K562 (cell line): Measurements from ENCODE around the gene TBCC. TPM values are rescaled to one million over a fixed set of nuclear protein-coding genes. Genes with fewer than 3 reads are reported as not detected.

Experiments
- AFF4 ChIP-seq: sonication (generic); formaldehyde crosslinking; IDR thresholded peaks from 2 replicates; pipeline ENCODE4 v1.8.0; 2023; ENCODE audit warnings: mild to moderate bottlenecking, missing genetic modification reagents
- CBX3 ChIP-seq, 2 experiments: IDR thresholded peaks; 1 replicate in 1 of 2; 2 replicates in 1 of 2; pipeline ENCODE4 v1.6.1; 2012; ENCODE audit warnings: inconsistent platforms in 2 of 2, low read length in 2 of 2, borderline replicate concordance in 1 of 2, control low read depth in 1 of 2
- ELF2 ChIP-seq: fragments of 250-450 bp; sonication (Bioruptor Pico); IDR thresholded peaks from 2 replicates; pipeline ENCODE4 v1.5.0; 2021; ENCODE audit warnings: mild to moderate bottlenecking
- NCOA1 ChIP-seq: fragments of 450-650 bp; IDR thresholded peaks from 2 replicates; pipeline ENCODE4 v1.6.1; 2016; ENCODE audit warnings: low read depth
- PPARD ChIP-seq: fragments of 250-450 bp; sonication (Bioruptor Pico); IDR thresholded peaks from 2 replicates; pipeline ENCODE4 v1.8.0; 2022; ENCODE audit warnings: inconsistent platforms, mild to moderate bottlenecking, moderate library complexity
- ZBTB8A ChIP-seq: fragments of 450-650 bp; IDR thresholded peaks from 2 replicates; pipeline ENCODE4 v1.6.1; 2018; ENCODE audit warnings: mild to moderate bottlenecking, moderate library complexity; ENCODE audit not compliant: partially characterized antibody
- ZNF318 ChIP-seq, 2 experiments: fragments of 450-650 bp; IDR thresholded peaks; 2 replicates each; pipeline ENCODE4 v1.6.1; 2016; ENCODE audit warnings: mild to moderate bottlenecking in 2 of 2, borderline replicate concordance in 1 of 2, low read depth in 1 of 2, moderate library complexity in 1 of 2
- ZNF431 ChIP-seq: sonication (generic); formaldehyde crosslinking; IDR thresholded peaks from 2 replicates; pipeline ENCODE4 v1.8.0; 2022; ENCODE audit warnings: mild to moderate bottlenecking, missing genetic modification reagents
- ZNF592 ChIP-seq: fragments of 450-650 bp; IDR thresholded peaks from 2 replicates; pipeline ENCODE4 v1.6.1; 2017; ENCODE audit warnings: antibody characterized with exemption, mild to moderate bottlenecking
- polyA plus RNA-seq, 8 experiments: library from polyadenylated mRNA; depleted of rRNA in 4 of 8; stranded (reverse) in 5 of 8; unstranded in 3 of 8; fragments of >200 nt; fragmentation: Nextera tagmentation in 2 of 8; fragmentation: Illumina TruSeq in 1 of 8; extraction: Ambion mirVana in 2 of 8; extraction: Trizol in 1 of 8; gene quantifications; 2 replicates each; pipeline versions ENCODE4 v1.2.1 to v1.2.3, GENCODE V29; 2011 to 2014; ENCODE audit warnings: inconsistent platforms in 1 of 8, missing spikeins in 1 of 8
- total RNA-seq, 7 experiments: library from RNA; depleted of rRNA in 6 of 7; stranded (reverse); fragments of >200 nt in 6 of 7; fragmentation: Illumina TruSeq in 2 of 7; extraction: Trizol in 2 of 7; gene quantifications; 2 replicates each; pipeline versions ENCODE4 v1.2.1 to v1.2.3, GENCODE V29; 2011 to 2021; ENCODE audit warnings: low replicate concordance in 1 of 7

The TBCC gene
- total and polyA plus RNA-seq, 9 of the 15 experiments (the other 6 are each of a cell fraction or from before 2014, with no cell fraction given), result 2.8 to 34.1 (median 23.3) TPM

GRCh38 chr6:42786525-42786985 is 40.7 kb upstream of the TBCC start (continued):
- 0 out of 4 replicates have a peak, but pooled peaks of 1 of the 2 experiments have one; percentile 55 for TF ChIP-seq ZNF318 (IDR thresholded peaks at IDR 0.05; ENCODE audit: borderline replicate concordance in 1 of 2, low read depth in 1 of 2)
- no peak for TF ChIP-seq PPARD (CRISPR knock-in tag)
- TF ChIP-seq AFF4, result peak; percentile 22; the same call in 1 of the 2 replicates
- TF ChIP-seq NCOA1, result no peak
- no peak for TF ChIP-seq ZNF431 (CRISPR knock-in tag)
- peak; percentile 39; the same call in 1 of the 2 replicates for TF ChIP-seq ELF2
- no peak for TF ChIP-seq ZBTB8A
- 0 out of 3 replicates have a peak, but pooled peaks of 1 of the 2 experiments have one; percentile 6 for TF ChIP-seq CBX3 (IDR thresholded peaks at IDR 0.05; ENCODE audit: borderline replicate concordance in 1 of 2, low read length in 2 of 2)
- 0 out of 2 replicates have a peak, but pooled peaks have one; percentile 22 for TF ChIP-seq ZNF592
